ENCODE measurements around the gene F7.

DNA sequence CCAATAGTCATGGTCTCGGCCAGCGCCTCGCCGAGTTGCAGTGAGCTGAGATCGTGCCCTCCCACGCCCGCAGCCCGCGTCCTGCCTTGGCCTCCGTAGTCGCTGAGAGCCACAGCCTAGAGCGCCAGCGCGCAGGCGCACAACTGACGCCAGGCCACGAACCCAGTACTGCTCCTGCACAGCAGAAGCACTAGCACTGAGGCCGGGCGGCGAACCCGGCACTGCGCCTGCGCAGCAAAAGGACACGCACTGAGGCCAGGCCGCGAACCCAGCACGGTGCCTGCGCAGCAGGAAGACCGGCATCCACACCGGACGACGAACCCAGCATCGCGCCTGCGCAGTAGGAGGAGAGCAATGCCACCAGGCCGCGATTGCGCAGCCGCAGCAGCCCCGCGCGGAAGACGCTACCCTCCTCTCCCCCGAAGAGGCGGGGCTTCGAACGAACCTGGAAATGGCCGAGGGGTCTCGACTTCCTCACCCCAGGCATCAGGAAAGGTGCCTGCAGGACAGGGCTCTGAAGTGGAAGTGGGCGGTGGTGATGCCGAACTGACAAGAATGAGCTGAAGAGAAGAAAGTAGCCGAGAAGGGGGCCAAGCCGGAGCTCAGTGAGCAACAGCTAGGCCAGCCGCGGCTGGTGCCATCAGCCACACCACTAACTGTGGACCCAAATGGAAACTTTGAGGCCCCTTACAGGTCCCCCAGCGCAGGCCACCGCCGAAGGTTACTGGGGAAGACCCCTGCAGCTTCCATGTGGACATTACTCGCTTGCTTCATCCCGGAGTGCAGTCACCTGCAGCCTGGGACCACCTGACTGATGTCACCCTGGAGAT, 24.5 kb downstream of the F7 start:
- TF ChIP-seq, protein P1, sequence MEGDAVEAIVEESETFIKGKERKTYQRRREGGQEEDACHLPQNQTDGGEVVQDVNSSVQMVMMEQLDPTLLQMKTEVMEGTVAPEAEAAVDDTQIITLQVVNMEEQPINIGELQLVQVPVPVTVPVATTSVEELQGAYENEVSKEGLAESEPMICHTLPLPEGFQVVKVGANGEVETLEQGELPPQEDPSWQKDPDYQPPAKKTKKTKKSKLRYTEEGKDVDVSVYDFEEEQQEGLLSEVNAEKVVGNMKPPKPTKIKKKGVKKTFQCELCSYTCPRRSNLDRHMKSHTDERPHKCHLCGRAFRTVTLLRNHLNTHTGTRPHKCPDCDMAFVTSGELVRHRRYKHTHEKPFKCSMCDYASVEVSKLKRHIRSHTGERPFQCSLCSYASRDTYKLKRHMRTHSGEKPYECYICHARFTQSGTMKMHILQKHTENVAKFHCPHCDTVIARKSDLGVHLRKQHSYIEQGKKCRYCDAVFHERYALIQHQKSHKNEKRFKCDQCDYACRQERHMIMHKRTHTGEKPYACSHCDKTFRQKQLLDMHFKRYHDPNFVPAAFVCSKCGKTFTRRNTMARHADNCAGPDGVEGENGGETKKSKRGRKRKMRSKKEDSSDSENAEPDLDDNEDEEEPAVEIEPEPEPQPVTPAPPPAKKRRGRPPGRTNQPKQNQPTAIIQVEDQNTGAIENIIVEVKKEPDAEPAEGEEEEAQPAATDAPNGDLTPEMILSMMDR (IDR thresholded peaks at IDR 0.05) = no peak
- TF ChIP-seq POLR2A (IDR thresholded peaks at IDR 0.05) = no peak
